GM12891 (cell line): ENCODE measurements around the gene DHRS1.

Source experiments
- POLR2A ChIP-seq: IDR thresholded peaks from 2 replicates; pipeline ENCODE4 v1.6.1; 2011; ENCODE audit warnings: low read depth, low read length, control low read depth
- POLR2AphosphoS5 ChIP-seq: IDR thresholded peaks from 2 replicates; pipeline ENCODE4 v1.6.1; 2011; ENCODE audit warnings: low read depth, low read length, control low read depth
- TAF1 ChIP-seq: IDR thresholded peaks from 2 replicates; pipeline ENCODE4 v1.6.1; 2011; ENCODE audit warnings: low read depth, low read length, control low read depth

DNA sequence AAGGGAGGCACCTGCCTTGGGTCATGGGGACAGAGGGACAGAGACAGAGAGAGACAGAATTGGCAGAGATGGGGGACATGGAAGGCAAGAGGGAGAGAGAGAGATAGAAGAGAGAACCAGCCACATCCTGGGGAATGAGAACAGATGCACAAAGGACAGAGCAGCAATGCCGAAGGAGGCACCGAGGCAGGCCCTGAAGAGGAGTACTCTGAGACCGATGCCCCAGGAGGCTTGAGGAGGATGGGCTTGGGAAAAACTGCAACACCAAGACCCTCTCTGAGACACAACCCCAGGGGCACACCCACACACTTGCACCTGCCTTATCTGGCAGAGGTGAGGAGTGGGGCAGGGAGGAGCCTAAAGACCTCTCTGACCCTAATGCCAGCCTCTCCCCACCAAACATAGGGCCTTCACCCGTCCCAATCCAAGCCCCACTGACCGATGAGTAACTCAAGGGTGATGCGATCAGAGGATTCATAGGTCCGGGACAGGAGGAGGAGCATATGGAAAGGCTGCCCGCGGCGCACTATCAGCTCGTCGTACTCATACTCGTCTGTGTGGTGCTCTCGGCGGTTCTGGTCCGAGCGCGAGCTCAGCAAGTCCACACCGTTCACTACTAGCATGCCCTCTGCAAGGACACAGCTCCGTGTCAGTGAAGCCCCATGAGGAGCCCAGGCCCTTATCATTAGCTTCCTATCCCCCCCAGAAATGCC, 38.2 kb downstream of the DHRS1 start:
- TF ChIP-seq POLR2A (no peak), TAF1 (no peak), POLR2AphosphoS5 (no peak)
